HTERT RPE-1 (cell line): ENCODE measurements around the gene ITGB1BP2.
"Not testable (repeated sequence)": the region's sequence is repeated elsewhere in the genome, so short reads cannot be mapped to it uniquely, and the experiment has no call there.

Experiments
- in situ Hi-C: fragments of 300-500 bp; cut with MboI; formaldehyde crosslinking; loops from 4 replicates; pipeline ENCODE4 v1.14.3; 2020; ENCODE audit warnings: low sequenced_read_pairs

ITGB1BP2 gene

DNA sequence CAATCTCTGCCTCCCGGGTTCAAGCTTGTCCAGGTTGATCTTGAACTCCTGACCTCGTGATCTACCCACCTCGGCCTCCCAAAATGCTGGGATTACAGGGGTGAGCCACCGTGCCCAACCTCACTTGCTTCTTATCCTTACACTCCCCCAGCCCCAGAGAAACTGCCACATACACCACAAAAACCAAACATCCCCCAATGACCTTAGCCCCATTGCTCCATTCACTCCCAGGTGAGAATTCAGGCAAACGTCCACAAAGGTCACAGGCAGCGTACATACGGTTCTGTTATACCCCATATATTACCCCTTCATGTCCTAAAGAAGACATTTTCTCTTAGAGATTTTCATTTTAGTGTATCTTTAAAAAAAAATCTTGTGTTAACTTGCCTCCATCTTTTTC lies 1.1 kb upstream of the ITGB1BP2 start:
- in situ Hi-C loops: not testable (repeated sequence)

DNA sequence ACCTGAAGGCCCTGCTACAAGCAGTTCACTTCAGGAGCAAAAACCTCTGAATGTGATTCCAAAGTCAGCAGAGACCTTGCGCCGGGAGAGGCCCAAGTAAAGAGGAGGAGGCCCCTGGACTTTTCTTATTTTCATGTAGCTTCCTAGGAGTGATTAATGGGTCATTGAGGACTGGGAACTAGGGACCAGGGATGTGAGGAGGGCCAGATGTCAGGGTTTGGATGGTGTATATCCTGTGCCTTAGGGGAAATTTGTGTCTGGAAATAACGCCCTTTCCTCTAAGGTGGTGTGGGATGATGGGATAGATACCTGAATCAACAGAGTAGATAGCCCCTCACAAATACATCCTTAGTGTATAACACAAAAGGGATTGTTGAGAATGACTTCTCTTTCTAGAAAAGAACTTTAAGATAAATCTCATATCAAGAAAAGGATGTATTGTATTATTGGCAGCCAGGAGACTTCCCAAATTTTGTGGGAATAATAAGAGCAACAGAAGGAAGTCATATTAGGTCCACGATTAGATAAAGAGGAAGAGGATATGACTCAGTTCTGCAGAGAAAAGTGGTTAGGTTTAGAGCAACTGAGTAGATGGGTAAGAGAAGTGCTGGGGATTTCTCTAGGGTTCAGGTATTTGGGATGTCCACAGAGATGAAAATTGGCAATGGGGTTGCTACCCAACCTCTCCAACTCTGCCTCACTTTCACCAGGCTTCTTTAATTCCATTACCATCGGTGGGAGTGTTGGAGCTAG lies 1.1 kb downstream of the ITGB1BP2 start:
- in situ Hi-C loops: no loop called here

DNA sequence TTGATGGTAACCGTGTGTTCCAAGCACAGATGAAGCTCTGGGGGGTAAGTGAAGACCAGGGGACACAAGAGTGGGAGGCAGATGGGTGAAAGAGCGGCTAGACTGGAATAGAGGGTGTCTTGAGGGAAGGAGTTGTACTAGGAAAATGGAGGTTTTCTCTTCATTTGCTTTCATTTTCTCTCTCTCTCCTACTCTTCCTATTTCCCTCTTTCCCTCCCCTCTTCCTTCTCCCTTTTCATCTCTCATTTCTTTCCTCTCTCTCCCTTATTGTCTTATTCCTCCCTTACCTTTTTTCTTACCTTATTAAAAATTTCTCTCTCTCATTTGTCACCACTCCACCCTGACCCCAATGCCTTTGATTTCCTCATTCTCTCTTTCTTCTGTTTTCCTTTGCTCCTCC lies 3.0 kb downstream of the ITGB1BP2 start:
- in situ Hi-C loops: no loop called here

DNA sequence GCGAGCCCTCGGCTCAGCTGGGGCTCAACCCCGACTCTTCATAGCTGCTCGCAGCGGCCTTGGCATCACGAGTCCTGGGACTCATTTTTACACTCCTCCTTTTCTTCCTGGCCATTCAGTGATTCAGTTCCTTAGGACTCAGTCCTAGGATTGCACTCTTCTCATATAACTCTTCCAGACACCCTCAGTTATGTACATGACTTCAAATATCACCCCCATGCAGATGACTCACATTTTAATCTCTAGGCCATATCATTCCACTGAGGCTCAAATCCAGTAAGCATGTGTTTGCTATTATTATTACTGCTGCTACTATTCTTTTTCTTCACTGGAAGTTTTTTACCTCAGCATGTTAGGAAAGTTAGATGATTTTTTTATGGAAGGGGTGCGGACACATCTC lies 14.4 kb downstream of the ITGB1BP2 start:
- in situ Hi-C loops: no loop called here

DNA sequence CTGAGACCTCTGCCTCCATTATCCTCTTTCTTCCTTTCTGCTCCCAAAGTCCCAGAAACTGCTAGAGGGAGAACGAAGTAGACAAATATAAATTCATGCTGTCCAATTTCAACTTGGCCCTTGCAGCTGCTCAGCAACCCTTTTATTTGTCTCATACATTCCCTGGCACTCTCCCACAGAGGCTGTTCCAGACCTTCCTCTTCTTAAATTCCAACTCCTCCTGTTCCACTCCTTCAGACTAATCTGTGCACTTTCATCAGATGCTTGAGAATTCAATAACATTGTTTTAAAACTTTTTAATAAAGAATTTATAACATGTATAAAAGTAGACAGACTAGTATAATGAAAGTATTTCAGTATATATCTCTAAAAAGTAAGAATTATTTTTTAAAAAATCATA lies 15.4 kb downstream of the ITGB1BP2 start:
- in situ Hi-C loops: not testable (repeated sequence)

DNA sequence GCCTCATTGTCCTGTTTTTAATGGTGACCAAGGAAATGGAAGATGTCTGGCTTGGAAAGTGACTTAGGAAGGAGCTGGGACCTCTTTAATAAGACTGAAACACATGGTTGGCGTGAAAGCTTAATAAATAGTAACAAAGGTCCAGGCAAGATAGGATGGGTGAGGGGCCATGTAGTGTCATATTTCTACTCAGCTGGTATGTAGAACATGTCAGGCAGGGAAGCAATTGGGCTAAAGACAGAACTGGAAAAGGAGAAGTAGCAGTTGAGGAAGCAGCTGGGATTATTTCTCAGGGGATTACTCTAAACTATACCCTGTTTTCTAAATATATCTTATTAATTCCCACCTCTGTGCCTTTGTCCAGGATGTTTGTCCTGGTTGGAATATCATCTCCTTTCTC lies 18.6 kb downstream of the ITGB1BP2 start:
- in situ Hi-C loops: no loop called here

DNA sequence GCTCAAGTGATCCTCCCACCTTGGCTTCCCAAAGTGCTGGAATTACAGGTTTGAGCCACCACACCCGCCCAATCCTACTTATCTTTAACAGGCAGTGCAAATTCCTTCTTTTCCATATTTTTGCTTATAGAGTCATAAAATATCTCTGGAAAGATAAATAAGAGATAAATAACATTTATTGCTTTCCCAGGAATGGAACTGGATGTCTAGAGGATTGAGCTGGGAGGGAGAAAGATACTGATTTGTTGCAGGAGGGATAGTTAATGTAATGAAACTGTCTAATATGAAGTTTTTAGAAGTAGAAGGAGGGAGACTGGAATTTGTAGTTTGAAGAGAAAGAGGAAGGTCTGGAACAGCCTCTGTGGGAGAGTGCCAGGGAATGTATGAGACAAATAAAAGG lies 20.2 kb downstream of the ITGB1BP2 start:
- in situ Hi-C loops: no loop called here

DNA sequence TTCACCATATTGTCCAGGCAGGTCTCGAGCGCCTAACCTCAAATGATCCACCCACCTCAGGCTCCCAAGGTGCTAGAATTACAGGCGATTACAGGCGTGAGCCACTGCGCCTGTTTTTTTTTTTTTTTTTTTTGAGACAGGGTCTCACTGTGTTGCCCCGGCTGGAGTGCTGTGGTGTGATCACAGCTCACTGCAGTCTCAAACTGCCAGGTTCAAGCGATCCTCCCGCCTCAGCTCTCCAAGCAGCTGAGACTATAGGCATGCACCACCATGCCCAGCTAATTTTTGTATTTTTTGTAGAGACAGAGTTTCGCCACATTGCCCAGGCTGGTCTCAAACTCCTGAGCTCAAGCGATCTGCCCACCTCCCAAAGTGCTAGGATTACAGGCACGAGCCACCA lies 22.9 kb downstream of the ITGB1BP2 start:
- in situ Hi-C loops: not testable (repeated sequence)

DNA sequence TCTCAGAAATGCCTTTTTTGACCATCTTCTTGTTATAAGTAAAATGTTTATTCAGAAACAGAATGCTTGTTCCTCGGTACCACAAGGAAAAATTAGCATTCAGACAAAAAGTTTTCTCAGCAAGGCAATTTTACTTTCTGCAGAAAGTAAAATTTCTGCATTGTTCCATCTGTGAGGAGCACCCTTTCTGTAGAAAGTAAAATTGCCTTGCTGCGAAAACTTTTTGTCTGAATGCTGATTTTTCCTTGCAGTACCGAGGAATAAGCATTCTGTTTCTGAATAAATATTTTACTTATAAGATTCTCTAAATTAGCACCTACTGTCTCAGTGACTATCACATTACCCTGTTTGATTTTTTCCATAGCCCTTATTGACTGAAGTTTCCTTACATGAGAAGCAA lies 24.8 kb downstream of the ITGB1BP2 start:
- in situ Hi-C loops: no loop called here

DNA sequence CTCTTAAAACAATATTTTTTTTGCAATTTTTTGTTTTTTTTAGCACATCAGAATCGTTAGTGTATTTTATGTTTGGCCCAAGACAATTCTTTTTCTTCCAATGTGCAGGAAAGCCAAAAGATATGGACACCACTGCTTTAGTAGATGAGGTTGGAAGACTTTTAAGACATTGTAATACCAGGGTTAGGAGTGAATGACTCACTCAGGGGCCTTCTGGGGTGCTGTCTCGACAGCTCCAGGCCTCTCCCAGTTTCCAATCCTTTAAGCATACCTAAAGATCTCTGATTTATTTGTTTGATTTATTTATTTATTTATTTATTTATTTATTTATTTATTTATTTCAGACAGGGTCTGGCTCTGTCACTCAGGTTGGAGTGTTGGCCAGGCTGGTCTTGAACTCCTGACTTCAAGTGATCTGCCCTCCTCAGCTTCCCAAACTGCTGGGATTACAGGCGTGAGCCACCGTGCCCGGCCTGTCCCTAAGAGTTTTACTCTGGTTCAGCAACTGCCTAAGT lies 47.7 kb downstream of the ITGB1BP2 start:
- in situ Hi-C loops: not testable (repeated sequence)

DNA sequence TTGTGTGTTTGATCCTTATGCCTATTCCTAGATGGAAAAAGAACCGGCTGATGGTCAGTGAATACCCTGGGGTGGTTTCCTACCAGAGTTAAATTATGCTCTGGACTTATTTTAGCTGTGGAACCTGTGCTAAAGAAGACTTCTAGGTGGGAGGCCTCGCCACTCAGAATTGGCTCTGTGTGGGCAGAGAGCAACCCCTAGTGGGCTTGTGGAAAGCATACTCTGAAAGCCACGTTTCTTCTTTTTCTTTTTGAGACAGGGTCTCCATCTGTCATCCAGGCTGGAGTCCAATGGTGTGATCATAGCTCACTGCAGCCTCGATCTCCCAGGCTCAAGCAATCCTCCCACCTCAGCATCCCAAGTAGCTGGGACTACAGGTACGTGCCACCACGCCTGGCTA lies 48.3 kb downstream of the ITGB1BP2 start:
- in situ Hi-C loops: not testable (repeated sequence)

DNA sequence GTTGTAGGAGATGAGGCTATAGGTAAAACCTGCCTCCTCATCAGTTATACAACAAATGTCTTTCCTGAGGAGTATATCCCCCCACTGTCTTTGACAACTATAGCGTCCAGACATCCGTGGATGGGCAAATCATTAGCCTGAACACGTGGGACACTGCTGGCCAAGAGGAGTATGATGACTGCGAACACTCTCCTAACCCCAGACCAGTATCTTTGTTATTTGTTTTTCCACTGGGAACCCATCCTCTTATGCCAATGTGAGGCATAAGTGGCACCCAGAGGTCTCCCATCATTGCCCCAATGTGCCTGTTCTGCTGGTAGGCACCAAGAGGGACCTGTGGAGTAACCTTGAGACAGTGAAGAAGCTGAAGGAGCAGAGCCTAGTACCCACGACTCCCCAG lies 50.9 kb downstream of the ITGB1BP2 start:
- in situ Hi-C loops: not testable (repeated sequence)
